Heart right ventricle (tissue), 16 donors: ENCODE data around the gene SP100. TPM values are rescaled to one million over a fixed set of nuclear protein-coding genes. Genes with fewer than 3 reads are reported as not detected.

ENCODE experiments used
- ATAC-seq, 8 donors: fragments of 200-7000 bp; cut with Tn5 transposase; one replicate each; pipeline ENCODE4 v1.9.1; 2020; ENCODE audit warnings: mild to moderate bottlenecking in 8 of 8, moderate library complexity in 8 of 8, moderate number of reproducible peaks in 1 of 8
- DNase-seq, 2 donors: peaks; one replicate each; pipeline ENCODE4 v3.0.0-alpha.2; 2020
- H3K27ac ChIP-seq, 10 donors: fragments of 200-600 bp; sonication (generic) in 2 of 10; one replicate each; pipeline versions ENCODE4 v1.5.0 to v1.8.0; 2020 to 2022; ENCODE audit warnings: mild to moderate bottlenecking in 3 of 10
- H3K27me3 ChIP-seq, 7 donors: fragments of 200-600 bp; one replicate each; pipeline ENCODE4 v1.8.0; 2021 to 2022; ENCODE audit warnings: mild to moderate bottlenecking in 2 of 7
- H3K36me3 ChIP-seq, 9 donors: fragments of 200-600 bp; sonication (generic) in 1 of 9; one replicate each; pipeline versions ENCODE4 v1.5.0 to v1.8.0; 2020 to 2022; ENCODE audit warnings: mild to moderate bottlenecking in 2 of 9
- H3K4me1 ChIP-seq, 9 donors: fragments of 200-600 bp; sonication (generic) in 1 of 9; one replicate each; pipeline versions ENCODE4 v1.5.0 to v1.8.0; 2020 to 2022; ENCODE audit warnings: mild to moderate bottlenecking in 4 of 9
- H3K4me3 ChIP-seq, 10 donors: fragments of 200-600 bp; sonication (generic) in 2 of 10; one replicate each; pipeline versions ENCODE4 v1.5.0 to v1.8.0; 2020 to 2022; ENCODE audit warnings: mild to moderate bottlenecking in 7 of 10, moderate library complexity in 2 of 10
- H3K9me3 ChIP-seq, 11 donors: fragments of 200-600 bp in 10 of 11; sonication (generic) in 2 of 11; one replicate each; pipeline versions ENCODE4 v1.5.0 to v1.8.0; 2013 to 2022; ENCODE audit warnings: mild to moderate bottlenecking in 2 of 11, control low read depth in 1 of 11, moderate library complexity in 1 of 11
- WGBS, 2 donors: extraction: QIAGEN DNeasy Blood & Tissue Kit; methylation state at CpG; one replicate each; pipeline ENCODE4 v1.1.7; 2013; ENCODE audit warnings: inconsistent platforms in 1 of 2; 5-methylcytosine and 5-hydroxymethylcytosine counted together
- intact Hi-C, 10 donors: fragments of 100-400 bp; cut with DNase I; formaldehyde crosslinking; loops; one replicate each; pipeline versions ENCODE4 v1.11.1 to v1.14.2; 2022
- polyA plus RNA-seq, 2 donors: library from polyadenylated mRNA; stranded (reverse); fragments of 200-250 nt; gene quantifications; one replicate each; pipeline ENCODE4 v1.2.3, GENCODE V29; 2013
- total RNA-seq, 10 donors: library from RNA; stranded (reverse); fragmentation: NEBNext Ultra II Directional in 3 of 10; extraction: Animal tissue kit (Norgen Biotek cat#: 25700) in 3 of 10; gene quantifications; one replicate each; pipeline versions ENCODE4 v1.2.1 to v1.2.4, GENCODE V29; 2021 to 2023
- TF ChIP-seq, protein P1 (sequence below), 9 donors: fragments of 200-600 bp; sonication (generic) in 2 of 9; IDR thresholded peaks; one replicate each; pipeline versions ENCODE4 v1.5.0 to v1.8.0; 2021 to 2022; ENCODE audit warnings: antibody characterized with exemption in 9 of 9, mild to moderate bottlenecking in 5 of 9, moderate library complexity in 1 of 9
- donor health status: Arrhythmogenic right ventricular cardiomyopathy.
- donor health status: ischemic (EF 13 %, LVEDD 7.1; RV severe dilation, severe dysfunction).
- donor health status: healthy with polysubstance abuse.
- donor health status: DM: no; HTN: yes; CAD: no.
- donor health status: DM: no; HTN: no; CAD: no.
- donor health status: ischemic (EF 25% LVEDD 6.9; RV normal size, moderate dysfunction).
- donor health status: ischemic (EF 25% LVEDD 5.7; RV mildly dilated, moderate dysfunction).
- donor health status: healthy.
- donor health status: DM: yes; HTN: yes; CAD: no.
- donor health status: Ischemic cardiomyopathy.
- donor health status: ischemic (EF 35%, LVEDD 5.7; RV mildly dilated, moderate dysfunction).
- donor health status: nonischemic (EF 11% LVEDD 7.7; RV severe dilation, severe dysfunction).
- donor health status: DM: yes; HTN: yes; CAD: no.
- donor health status: PGD.
- donor health status: ischemic (EF 29% LVEDD 5.4; RV normal size, mild dysfunction).
- donor health status: nonischemic (EF 23%, LVEDD 6.1; RV moderate dilation, normal function).

SP100 gene
- total and polyA plus RNA-seq, 12 donors: 20.3 to 123 (median 57.7) TPM

DNA sequence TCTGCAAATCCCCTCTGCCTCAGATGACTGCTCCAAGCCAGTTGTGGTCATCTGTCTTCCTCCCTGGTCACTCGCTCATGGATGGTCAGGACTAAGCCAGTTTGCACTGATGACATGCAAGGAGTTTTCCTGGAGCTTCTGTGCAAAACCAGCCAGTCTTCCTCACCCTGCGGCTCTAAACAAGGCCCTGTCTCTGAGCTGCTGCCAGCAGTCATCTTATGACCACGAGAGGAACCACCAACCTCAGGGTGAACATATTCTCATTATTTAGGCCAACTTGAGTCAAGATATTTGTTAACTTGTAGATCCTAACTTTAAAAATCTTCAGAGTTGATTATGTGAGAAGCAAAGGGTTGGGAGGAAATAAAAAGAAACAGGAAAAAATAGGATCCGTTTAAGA is 176.8 kb downstream of the SP100 start:
- intact Hi-C loops: no loop called here
- no peaks in the 10 kb centered on the region for H3K9me3 ChIP-seq
- 83 to 86% methylated on average over 4 of the region's 4 CpGs for WGBS, 2 donors

More for the DNA sequence above, 176.8 kb downstream of the SP100 start:
- H3K27me3 ChIP-seq: peaks cover 0 to 8% (median 0%) of the 10 kb centered on the region in 7 donors
- H3K4me1 ChIP-seq: peaks cover 0 to 3% (median 0%) of the 10 kb centered on the region in 9 donors
- no peaks in the 10 kb centered on the region for H3K36me3 ChIP-seq
- no peak overlapping the region for H3K4me3 ChIP-seq
- ATAC-seq: no peak
- TF ChIP-seq, protein P1, sequence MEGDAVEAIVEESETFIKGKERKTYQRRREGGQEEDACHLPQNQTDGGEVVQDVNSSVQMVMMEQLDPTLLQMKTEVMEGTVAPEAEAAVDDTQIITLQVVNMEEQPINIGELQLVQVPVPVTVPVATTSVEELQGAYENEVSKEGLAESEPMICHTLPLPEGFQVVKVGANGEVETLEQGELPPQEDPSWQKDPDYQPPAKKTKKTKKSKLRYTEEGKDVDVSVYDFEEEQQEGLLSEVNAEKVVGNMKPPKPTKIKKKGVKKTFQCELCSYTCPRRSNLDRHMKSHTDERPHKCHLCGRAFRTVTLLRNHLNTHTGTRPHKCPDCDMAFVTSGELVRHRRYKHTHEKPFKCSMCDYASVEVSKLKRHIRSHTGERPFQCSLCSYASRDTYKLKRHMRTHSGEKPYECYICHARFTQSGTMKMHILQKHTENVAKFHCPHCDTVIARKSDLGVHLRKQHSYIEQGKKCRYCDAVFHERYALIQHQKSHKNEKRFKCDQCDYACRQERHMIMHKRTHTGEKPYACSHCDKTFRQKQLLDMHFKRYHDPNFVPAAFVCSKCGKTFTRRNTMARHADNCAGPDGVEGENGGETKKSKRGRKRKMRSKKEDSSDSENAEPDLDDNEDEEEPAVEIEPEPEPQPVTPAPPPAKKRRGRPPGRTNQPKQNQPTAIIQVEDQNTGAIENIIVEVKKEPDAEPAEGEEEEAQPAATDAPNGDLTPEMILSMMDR (IDR thresholded peaks at IDR 0.05): no peak
- DNase-seq: no peak
- no peak overlapping the region for H3K27ac ChIP-seq

Other genes with a start within 250 kb of the SP100 start
- gene SP110, start 196.2 kb upstream of the SP100 start, total RNA-seq: 10 to 100 TPM in 6 of 10 donors, 1 to 10 TPM in 4; 7.6 to 38.6 (median 10.4) TPM
- 10 to 100 TPM in 1 of 2 donors, 1 to 10 TPM in 1; 5.6 to 11.3 TPM for gene SP110, start 196.2 kb upstream of the SP100 start, polyA plus RNA-seq
- 1 to 10 TPM in 3 of 10 donors, under 1 TPM in 5, not detected in 2; 0.09 to 3.3 (median 0.66) TPM for gene SP140, start 190.5 kb upstream of the SP100 start, total RNA-seq
- gene SP140, start 190.5 kb upstream of the SP100 start, polyA plus RNA-seq: under 1 TPM; 0.17 to 0.51 TPM
- 10 to 100 TPM in 1 of 10 donors, 1 to 10 TPM in 9; 3.0 to 10.8 (median 4.4) TPM for gene SP140L, start 89.0 kb upstream of the SP100 start, total RNA-seq
- 10 to 100 TPM in 1 of 2 donors, 1 to 10 TPM in 1; 2.5 to 10.5 TPM for gene SP140L, start 89.0 kb upstream of the SP100 start, polyA plus RNA-seq